Activated gamma-delta T cell treated with Interleukin-2 at 50 U/mL for 16 hours (primary cell): Measurements from ENCODE around the gene SERAC1.
"Not testable (repeated sequence)": the region's sequence is repeated elsewhere in the genome, so short reads cannot be mapped to it uniquely, and the experiment has no call there.

Experiments used
- DNase-seq: peaks from one replicate; pipeline ENCODE4 v3.0.0-alpha.2; 2020

The SERAC1 gene

DNA sequence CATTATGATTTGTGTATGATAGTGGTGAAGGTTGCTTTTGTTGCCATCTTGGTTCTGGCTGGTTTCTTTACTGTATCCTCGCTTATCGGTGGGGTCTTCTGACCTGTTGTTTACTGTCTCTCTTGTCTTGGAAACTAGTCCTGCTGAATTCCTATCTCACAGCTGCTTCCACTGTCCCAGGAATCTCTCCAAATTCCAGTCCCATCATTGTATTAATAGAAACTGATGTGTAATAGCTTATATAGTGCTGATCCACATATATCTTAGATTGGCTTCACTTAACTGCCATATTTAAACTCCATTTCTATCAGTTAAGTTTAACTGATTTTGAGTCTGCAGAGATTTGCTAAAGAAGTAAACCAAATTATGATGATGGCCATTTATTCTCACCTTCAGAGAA is 6.0 kb upstream of the SERAC1 start:
- DNase-seq: no peak

- no peak for DNase-seq
Observed at GRCh38 chr6:158172001-158172400, 3.9 kb upstream of the SERAC1 start.

DNA sequence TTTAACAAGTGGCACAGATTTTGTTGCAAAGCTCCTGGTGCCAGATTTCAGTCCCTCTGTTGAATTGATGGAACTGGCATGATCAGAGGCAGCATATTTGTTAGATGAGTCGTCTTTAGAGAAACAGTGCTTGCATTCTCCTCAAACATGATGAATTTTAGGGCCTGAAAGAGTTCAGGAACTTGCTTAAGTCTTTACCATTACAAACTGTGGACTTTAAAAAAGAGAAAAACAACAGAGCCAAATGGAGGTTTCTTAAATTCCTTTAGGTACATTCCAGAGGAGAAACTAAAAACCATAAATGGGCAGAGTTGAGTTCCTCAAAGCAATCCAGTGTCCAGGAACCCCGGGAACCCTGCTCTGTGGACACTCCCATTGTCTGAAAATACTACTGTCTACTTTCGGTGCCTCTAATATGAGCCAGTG is 2.6 kb upstream of the SERAC1 start:
- no peak for DNase-seq

DNA sequence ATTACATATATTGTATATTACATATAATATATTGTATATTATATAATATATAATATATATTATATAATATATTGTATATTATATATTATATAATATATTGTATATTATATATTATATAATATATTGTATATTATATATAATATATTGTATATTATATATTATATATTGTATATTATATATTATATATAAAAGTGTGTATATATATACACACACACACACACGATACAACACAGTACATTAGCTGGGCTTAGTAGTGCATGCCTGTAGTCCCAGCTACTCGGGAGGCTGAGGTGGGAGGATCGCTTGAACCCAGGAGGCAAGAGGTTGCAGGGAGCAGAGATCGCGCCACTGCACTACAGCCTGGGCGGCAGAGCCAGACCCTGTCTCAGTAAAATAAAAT is 1.6 kb upstream of the SERAC1 start:
- not testable (repeated sequence) for DNase-seq

DNA sequence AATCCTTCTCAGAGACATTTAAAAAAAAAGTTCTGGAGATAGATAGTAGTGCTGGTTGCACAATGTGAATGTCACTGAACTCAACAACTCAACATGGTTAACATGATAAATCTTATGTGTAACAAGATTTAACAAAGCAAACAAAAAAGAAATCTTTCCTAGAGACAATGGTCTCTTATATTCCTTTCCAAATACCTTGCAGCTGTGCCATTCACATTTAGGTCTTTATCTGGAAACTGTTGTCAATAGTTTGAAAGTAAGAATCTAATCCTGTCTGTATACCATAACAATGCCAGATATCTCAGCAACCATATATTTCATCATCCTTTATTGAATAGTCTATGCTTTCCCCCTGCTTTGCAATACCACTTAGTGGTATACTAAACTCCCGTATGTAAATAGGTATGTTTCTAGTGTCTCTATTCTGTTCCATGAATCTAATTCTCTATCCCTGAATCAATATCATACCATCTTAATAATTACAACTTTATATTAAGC is 2.1 kb downstream of the SERAC1 start:
- DNase-seq: no peak

GRCh38 chr6:158164579-158165170 is 3.4 kb downstream of the SERAC1 start:
- no peak for DNase-seq

- DNase-seq: no peak
Observed at GRCh38 chr6:158161566-158162254, 6.4 kb downstream of the SERAC1 start.

DNA sequence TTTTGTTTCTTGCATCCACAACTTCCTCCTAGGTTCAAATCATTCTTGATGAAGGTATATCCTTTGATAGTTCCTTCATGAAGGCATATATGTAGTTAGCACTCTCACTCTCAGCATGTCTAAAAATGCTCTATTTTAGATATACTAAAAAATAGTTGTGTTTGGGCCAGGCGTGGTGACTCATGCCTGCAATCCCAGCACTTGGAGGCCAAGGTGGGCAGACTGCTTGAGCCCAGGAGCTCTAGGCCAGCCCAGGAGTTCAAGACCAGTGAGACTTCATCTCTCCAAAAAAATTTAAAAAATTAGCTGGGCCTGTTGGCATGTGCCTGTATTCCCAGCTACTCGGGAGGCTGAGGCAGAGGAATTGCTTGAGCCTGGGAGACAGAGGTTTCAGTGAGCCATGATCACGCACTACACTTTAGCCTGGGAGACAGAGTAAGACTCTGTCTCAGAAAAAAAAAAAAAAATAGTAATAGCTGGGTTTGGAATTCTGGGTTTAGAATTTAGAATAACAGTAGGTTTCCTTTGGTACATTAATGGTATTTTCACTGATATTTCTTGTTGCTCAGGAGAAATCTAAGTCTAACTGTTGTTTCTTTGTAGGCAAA is 7.0 kb downstream of the SERAC1 start:
- DNase-seq: no peak

GRCh38 chr6:158158748-158159147 is 9.3 kb downstream of the SERAC1 start:
- DNase-seq: no peak

DNA sequence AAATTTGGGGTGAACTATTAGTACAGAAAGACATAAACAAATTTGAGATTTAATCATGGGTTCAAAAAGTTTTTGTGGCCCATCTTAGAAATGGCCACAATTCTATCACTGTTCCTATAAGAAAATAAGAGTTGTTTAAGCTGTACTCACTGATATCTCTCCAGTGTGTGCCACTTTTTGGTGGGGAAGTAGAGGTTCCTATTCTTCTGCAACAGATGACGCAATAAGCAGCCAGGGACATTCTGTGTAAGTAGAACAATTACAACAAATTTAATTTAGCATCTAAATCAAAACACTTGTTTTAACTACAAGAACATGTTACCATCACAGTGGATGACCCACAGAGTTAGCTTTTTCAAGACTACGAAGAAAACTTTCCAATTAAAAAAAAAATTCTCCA is 9.9 kb downstream of the SERAC1 start:
- no peak for DNase-seq

GRCh38 chr6:158157064-158157764 is 10.8 kb downstream of the SERAC1 start:
- DNase-seq: no peak

GRCh38 chr6:158154816-158155215 is 13.2 kb downstream of the SERAC1 start:
- DNase-seq: no peak

- DNase-seq: no peak
Observed at GRCh38 chr6:158153576-158153975, 14.5 kb downstream of the SERAC1 start.

- DNase-seq: no peak
Observed at GRCh38 chr6:158152659-158153058, 15.4 kb downstream of the SERAC1 start.

GRCh38 chr6:158152025-158152424 is 16.0 kb downstream of the SERAC1 start:
- not testable (repeated sequence) for DNase-seq

DNA sequence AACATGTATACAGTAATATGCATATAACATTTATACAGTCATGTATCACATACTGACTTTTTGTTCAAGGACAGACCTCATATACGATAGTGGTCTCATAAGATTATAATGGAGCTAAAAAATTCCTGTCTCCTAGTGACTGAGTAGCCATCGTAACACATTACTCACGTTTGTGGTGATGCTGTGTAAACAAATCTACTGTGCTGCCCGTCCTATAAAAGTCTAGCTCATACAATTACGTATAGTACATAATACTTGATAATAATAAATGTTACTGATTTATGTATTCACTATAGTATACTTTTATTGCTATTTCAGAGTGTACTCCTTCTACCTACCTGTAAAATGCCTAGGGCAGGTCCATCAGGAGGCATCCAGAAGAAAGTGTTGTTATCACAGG is 17.4 kb downstream of the SERAC1 start:
- DNase-seq: no peak

DNA sequence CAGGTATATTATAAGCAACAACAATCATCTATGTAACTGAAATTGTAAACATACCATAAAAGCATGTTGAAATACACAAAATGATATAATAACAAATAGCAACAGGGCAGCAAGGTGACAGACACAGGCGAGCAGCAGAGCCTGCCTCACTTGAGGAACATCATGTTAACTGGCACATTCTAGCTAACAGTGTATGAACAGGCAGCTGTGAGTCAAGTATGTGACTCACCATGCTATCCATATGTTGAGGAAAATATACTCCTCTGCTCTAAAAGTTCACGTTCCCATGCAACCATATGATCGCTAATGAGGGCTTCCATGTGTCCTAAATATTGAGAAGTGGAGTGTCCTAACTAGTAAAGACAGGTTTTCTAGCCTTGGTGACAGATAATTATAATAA is 18.4 kb downstream of the SERAC1 start:
- no peak for DNase-seq

- no peak for DNase-seq
Observed at GRCh38 chr6:158143700-158144099, 24.4 kb downstream of the SERAC1 start.

GRCh38 chr6:158142789-158143188 is 25.3 kb downstream of the SERAC1 start:
- no peak for DNase-seq

DNA sequence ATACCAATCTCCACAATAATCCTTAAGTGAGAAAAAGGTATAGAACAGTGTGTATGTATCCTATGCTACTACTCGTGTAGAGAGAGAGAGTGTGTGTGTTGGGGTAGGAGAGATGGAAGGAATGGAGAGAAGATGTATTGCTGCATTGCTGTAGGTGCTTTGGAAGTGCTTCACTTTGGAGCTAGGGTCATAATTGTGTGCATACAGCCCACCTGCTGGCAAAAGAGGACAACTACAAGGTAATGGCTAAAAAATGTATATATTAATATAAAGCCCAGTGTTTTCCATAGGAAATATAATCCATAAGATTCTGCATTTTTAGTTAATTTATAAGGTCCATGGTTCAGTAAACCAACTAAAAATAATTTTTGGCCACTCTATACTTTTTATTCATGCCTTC is 36.1 kb downstream of the SERAC1 start:
- no peak for DNase-seq

DNA sequence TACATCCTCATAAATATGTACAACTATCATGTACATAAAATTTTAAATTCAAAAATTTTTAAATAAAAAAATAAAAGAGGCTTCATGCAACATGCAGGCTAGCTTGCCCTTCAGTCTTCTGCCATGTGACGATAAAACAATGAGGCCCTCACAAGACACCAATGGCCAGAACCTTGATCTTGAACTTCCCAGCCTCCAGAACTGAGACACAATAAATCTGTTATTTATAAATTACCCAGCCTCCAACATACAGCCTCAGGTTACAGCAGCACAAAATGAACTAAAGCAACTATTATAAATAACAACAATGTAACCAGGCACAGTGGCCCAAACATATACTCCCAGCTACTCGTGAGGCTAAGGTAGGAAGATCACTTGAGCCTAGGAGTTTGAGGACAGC is 42.8 kb downstream of the SERAC1 start:
- DNase-seq: no peak

DNA sequence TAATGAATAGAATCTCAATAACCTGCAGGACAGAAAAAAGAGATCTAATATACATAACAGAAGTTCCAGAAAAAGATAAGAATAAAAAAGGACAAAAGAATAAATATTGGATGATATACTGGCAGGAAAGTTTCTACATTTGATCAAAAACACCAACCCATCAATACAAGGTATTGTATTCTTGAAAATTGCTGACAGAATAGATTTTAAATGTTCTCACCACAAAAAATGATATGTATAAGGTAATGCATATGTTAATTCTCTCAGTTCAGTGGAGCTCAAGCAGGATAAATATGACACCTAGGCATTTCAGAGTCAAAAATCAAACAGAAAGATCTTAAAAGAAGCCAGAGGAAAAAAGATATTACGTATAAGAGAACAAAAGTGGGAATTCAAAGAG is 43.8 kb downstream of the SERAC1 start:
- DNase-seq: no peak

DNA sequence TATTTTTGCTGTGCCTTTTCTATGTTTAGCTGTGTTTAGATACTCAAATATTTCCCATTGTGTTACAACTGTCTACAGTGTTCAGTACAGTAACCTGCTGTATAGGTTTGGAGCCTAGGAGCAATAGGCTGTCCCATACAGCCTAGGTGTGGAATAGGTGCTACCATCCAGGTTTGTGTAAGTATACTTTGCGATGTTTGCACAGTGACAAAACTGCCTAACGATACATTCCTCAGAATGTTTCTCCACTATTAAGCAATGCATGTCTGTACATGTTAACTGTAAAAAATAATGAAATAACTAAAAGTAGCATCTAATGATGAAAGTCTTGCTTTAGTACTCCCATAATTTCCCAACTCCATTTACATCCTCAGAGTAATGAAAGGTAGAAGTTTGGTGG is 46.0 kb downstream of the SERAC1 start:
- no peak for DNase-seq

GRCh38 chr6:158121335-158121734 is 46.7 kb downstream of the SERAC1 start:
- no peak for DNase-seq
